Activated CD4-positive, alpha-beta T cell treated with anti-CD3 and anti-CD28 coated beads, Interleukin-2, amount 50 U/mL, for 4 hours (primary cell): ENCODE measurements around the gene RNF103.

Experiments used
- DNase-seq, 2 experiments: peaks; one replicate each; pipeline ENCODE4 v3.0.0-alpha.2; 2020

RNF103 gene

DNA sequence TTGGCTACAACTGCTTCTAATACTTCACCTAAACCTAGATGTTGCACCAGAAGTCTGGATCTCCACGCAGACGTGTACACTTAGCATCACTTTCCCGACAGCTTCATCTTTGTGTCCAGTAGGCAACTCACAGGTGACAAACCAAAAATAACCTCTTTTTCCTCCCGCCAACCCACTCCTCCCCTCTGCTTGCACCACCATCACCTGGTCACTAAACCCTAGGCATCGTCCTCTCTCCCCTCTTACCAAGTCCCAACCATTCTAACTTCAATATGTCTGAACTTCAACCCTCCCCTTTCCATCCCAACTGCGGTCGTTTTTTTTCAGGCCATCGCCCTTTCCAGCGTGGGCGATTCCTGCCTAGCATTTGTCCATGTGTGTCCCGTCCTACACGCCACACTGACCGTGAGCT lies 60.0 kb downstream of the RNF103 start:
- DNase-seq: no peak

DNA sequence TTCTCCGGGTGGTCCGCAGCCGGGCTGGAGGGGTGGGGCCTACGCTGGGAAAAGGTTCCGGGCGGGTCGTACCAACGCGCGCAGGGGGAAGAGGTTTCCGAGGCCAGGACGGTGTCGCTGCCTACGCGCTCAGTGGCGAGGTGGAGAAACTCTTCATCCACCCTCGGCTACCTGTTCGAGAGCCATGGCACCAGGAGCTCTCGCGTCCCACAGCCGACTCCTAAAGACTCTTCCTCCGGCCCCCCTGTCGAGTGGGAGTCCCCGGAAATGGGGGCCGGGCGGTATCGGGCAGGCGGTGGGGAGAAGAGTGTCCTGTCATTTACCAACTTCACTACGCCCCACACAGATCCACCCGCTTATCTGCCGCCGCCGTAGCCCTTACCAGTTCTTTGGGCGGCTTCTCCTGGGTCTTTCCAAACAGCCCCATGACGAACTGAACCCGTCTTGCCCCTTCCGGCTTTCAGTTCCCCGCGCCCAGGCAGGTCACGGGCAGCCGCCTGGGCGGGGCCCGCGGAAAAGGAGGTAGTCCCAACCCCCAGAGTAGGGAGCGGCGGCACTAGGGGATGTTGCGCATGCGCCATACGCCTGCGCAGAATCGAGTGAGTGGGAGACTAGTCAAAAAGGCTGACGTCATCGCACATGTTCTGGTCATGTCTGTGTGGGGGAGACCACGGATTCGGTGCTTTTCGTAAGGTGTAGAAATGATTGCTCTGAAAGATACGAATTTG lies 60.6 kb downstream of the RNF103 start, which contains the start of gene CHMP3:
TSS of gene CHMP3 (minus strand) at position 522 of the 728 bp plus-strand sequence. CDS start at position 427, 95 bp downstream.
- peak; percentile 95 for DNase-seq

DNA sequence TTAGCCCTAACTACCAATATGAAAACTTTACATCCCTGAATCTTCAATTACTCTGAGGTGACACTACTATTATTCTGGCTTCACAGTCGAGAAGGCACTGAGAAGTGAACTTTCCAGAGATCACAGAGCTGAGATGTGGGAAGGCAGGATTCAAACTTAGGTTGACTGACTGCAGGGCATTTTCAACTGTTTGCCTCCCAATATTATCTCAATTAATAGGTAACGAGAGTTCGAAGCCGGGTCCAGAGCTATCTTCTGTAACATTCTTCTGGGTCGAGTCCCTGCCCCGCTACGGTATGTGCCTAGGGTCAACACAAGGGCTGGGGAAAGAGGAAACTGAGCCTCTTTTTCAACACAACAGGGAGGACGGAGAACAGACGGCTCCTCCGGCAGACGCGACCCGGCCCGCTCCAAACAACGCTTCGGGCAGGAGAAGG lies 61.2 kb downstream of the RNF103 start:
- no peak for DNase-seq

DNA sequence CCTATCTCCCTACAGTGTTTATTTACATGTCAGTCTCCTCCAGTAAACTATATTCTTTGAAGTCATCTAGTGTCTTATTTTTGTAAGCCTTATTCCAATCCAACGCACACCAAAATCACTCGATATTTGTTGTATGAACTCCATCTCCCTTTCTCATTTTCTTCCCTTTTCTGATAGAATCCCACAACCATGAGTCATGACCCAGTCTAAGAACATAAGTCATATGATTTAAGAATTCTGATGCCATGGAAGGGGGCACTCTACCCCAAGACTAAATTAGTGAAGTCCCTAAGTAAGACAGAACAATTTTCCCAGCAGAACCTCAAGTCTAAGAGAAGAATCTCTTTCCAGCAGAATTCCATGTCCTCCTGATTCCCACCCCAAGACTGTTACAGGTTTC lies 65.8 kb downstream of the RNF103 start:
- no peak for DNase-seq

DNA sequence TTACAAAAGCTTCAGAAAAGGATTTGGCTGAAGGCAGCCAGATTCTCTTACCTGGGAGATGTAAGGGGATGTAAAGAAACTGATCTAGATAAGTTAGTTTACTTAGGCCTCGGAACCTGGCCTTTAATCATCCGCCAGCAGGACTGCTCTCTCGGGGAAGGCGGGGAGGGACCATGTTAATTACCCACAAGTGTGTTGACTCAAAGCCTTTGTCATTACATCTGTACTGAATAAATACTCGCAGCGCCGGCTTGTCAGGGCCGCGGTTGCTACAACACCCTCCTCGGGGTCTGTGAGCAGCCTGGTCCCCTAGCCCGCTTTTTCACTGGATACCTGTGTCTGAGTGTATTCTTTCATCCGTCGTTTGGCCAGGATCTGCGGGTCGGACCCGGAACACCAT lies 67.2 kb downstream of the RNF103 start:
- no peak for DNase-seq
